H1 (cell line): Measurements from ENCODE around the gene SYDE2. TPM values are rescaled to one million over a fixed set of nuclear protein-coding genes. Genes with fewer than 3 reads are reported as not detected.

ENCODE experiments used
- BRCA1 ChIP-seq: IDR thresholded peaks from 2 replicates; pipeline ENCODE4 v1.6.1; 2012; ENCODE audit warnings: low read depth, low read length, improper control_type of control experiment
- JUN ChIP-seq: IDR thresholded peaks from 2 replicates; pipeline ENCODE4 v1.6.1; 2011; ENCODE audit warnings: low read depth, mild to moderate bottlenecking, improper control_type of control experiment, low read length
- polyA plus RNA-seq, 7 experiments: library from polyadenylated mRNA; depleted of rRNA in 3 of 7; stranded (reverse) in 5 of 7; unstranded in 2 of 7; fragments of >200 nt in 5 of 7; fragments of 200-250 nt in 2 of 7; gene quantifications; 1 replicate in 5 of 7; 2 replicates in 1 of 7; 4 replicates in 1 of 7; pipeline versions ENCODE4 v1.2.1 to v1.2.3, GENCODE V29; 2011 to 2013; ENCODE audit warnings: missing spikeins in 2 of 7, mixed read lengths in 2 of 7
- total RNA-seq: library from RNA; stranded (reverse); fragmentation: NEBNext Ultra II Directional; extraction: Animal tissue kit (Norgen Biotek cat#: 25700); gene quantifications from 2 replicates; pipeline ENCODE4 v1.2.1, GENCODE V29; 2021
- TF ChIP-seq, protein P1 (sequence below), 3 experiments: IDR thresholded peaks; 1 replicate in 2 of 3; 2 replicates in 1 of 3; pipeline versions ENCODE4 v1.5.1 to v1.6.1; 2011; ENCODE audit warnings: low read length in 3 of 3, mild to moderate bottlenecking in 3 of 3, inconsistent platforms in 2 of 3, low read depth in 1 of 3, moderate library complexity in 1 of 3; ENCODE audit not compliant: insufficient read depth in 1 of 3; ENCODE audit errors: control extremely low read depth in 1 of 3

The SYDE2 gene
- total and polyA plus RNA-seq, 2 of the 8 experiments (the other 6 are each of a cell fraction or from before 2014, with no cell fraction given): 1.6 to 14.6 TPM

DNA sequence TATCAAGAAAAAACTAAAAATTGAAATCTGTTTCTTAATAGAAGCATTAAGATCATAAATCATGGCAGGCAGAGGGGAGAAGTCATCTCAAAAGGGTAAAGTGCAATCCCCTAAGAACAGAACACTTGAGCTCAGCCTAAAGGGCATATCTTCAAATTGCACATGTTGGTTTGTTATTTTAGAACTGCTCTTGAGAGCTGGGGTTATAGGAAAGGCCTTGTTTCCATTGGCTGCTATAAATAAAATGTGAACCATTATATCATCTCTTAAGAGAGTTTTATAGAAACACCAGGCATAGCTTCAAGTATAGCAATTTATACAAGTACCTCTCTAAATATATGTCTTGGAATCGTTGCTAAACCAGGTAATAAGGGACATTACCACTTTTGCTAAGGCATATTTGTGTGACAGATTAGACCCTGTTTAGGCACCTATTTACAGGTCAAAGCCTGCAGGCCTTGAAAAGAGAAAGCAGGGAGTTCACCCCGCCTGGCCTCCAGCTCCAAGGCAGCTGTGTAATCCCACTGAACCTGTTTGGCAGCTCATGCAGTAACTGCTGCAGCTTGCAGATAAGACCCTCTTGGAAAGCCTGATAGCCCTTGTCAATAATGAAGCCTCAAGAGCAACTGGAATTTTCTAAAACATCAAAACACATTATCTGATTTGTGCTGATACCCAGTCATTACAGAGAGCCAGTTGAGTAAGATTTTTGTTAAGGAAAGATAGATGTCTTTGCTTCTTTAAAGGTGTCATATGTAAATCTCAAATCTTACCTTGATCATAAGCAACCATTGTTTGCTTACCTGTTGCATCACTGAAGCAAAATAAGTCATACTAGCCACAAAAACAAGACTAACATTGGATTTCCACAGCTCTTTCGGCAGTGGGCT is 24.2 kb upstream of the SYDE2 start (continued):
- TF ChIP-seq JUN (no peak), BRCA1 (no peak)
- TF ChIP-seq, protein P1, sequence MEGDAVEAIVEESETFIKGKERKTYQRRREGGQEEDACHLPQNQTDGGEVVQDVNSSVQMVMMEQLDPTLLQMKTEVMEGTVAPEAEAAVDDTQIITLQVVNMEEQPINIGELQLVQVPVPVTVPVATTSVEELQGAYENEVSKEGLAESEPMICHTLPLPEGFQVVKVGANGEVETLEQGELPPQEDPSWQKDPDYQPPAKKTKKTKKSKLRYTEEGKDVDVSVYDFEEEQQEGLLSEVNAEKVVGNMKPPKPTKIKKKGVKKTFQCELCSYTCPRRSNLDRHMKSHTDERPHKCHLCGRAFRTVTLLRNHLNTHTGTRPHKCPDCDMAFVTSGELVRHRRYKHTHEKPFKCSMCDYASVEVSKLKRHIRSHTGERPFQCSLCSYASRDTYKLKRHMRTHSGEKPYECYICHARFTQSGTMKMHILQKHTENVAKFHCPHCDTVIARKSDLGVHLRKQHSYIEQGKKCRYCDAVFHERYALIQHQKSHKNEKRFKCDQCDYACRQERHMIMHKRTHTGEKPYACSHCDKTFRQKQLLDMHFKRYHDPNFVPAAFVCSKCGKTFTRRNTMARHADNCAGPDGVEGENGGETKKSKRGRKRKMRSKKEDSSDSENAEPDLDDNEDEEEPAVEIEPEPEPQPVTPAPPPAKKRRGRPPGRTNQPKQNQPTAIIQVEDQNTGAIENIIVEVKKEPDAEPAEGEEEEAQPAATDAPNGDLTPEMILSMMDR (IDR thresholded peaks at IDR 0.05; ENCODE audit: control extremely low read depth in 1 of 3, insufficient read depth in 1 of 3, low read depth in 1 of 3, low read length in 3 of 3): no peak
